Occipital lobe (tissue), 2 donors: ENCODE results near the gene SUMF1. TPM values are rescaled to one million over a fixed set of nuclear protein-coding genes. Genes with fewer than 3 reads are reported as not detected.

ENCODE experiments used
- DNase-seq: peaks from one replicate; lab custom pipeline; 2025; lab: John Stamatoyannopoulos, UW
- total RNA-seq: library from RNA; depleted of rRNA; stranded (reverse); fragments of >200 nt; gene quantifications from one replicate; pipeline ENCODE4 v1.2.3, GENCODE V29; 2014

Gene SUMF1
- total RNA-seq, 1 donor from 2014 or later = 36.8 TPM

- DNase-seq = no peak
Observed at GRCh38 chr3:4497843-4498324, 30.8 kb upstream of the SUMF1 start.

- DNase-seq = no peak
Observed at GRCh38 chr3:4497005-4497692, 30.1 kb upstream of the SUMF1 start.

- DNase-seq = no peak
Observed at GRCh38 chr3:4496087-4496452, 29.0 kb upstream of the SUMF1 start.

GRCh38 chr3:4495294-4496086, 28.4 kb upstream of the SUMF1 start:
- DNase-seq = no peak

GRCh38 chr3:4494895-4495264, 27.8 kb upstream of the SUMF1 start:
- no peak for DNase-seq

GRCh38 chr3:4493941-4494894, 27.1 kb upstream of the SUMF1 start:
- DNase-seq = peak; percentile 61

- peak; percentile 97 for DNase-seq
Observed at GRCh38 chr3:4493014-4493940, 26.2 kb upstream of the SUMF1 start, which contains the start of gene ITPR1. ITPR1 (plus strand) TSS chr3:4493348; CDS start chr3:4516492, 23,144 bp downstream.

- DNase-seq = peak; percentile 65
Observed at GRCh38 chr3:4492208-4493013, 25.3 kb upstream of the SUMF1 start.

- no peak for DNase-seq
Observed at GRCh38 chr3:4491855-4492207, 24.8 kb upstream of the SUMF1 start.

- DNase-seq = no peak
Observed at GRCh38 chr3:4478261-4478660, 11.2 kb upstream of the SUMF1 start.

GRCh38 chr3:4476496-4476895, 9.4 kb upstream of the SUMF1 start:
- DNase-seq = no peak

- no peak for DNase-seq
Observed at GRCh38 chr3:4475804-4476203, 8.7 kb upstream of the SUMF1 start.

GRCh38 chr3:4474683-4475490, 7.8 kb upstream of the SUMF1 start:
- no peak for DNase-seq

- DNase-seq = no peak
Observed at GRCh38 chr3:4472766-4473165, 5.7 kb upstream of the SUMF1 start.

- no peak for DNase-seq
Observed at GRCh38 chr3:4472312-4472711, 5.2 kb upstream of the SUMF1 start.

- DNase-seq = no peak
Observed at GRCh38 chr3:4471907-4472306, 4.8 kb upstream of the SUMF1 start.

- DNase-seq = no peak
Observed at GRCh38 chr3:4467522-4467867, 426 bp upstream of the SUMF1 start.

GRCh38 chr3:4464576-4464975, 2.5 kb downstream of the SUMF1 start:
- DNase-seq = no peak
